Neural crest cell (in vitro differentiated cells): Measurements from ENCODE around the gene RCAN3. TPM values are rescaled to one million over a fixed set of nuclear protein-coding genes. Genes with fewer than 3 reads are reported as not detected.

ENCODE experiments used
- DNase-seq: peaks from one replicate; pipeline ENCODE4 v3.0.0; 2021; ENCODE audit warnings: low read depth, mixed read lengths, low spot score
- H3K27ac Mint-ChIP-seq: one replicate; pipeline ENCODE4 v1.8.0; 2021; ENCODE audit warnings: mild to moderate bottlenecking, mixed read lengths; ENCODE audit not compliant: unreplicated experiment
- H3K27me3 Mint-ChIP-seq: 2 replicates; pipeline ENCODE4 v1.8.0; 2021; ENCODE audit warnings: low read depth, mild to moderate bottlenecking, mixed read lengths
- H3K36me3 Mint-ChIP-seq: 2 replicates; pipeline ENCODE4 v1.8.0; 2021; ENCODE audit warnings: low read depth, mild to moderate bottlenecking, mixed read lengths
- H3K4me1 Mint-ChIP-seq: 2 replicates; pipeline ENCODE4 v1.8.0; 2021; ENCODE audit warnings: mixed read lengths
- H3K4me3 Mint-ChIP-seq: one replicate; pipeline ENCODE4 v1.8.0; 2021; ENCODE audit warnings: mild to moderate bottlenecking, mixed read lengths
- H3K9me3 Mint-ChIP-seq: 2 replicates; pipeline ENCODE4 v1.8.0; 2021; ENCODE audit warnings: mixed read lengths
- CTCF ChIP-seq: fragments of 200-600 bp; sonication (generic); conservative IDR thresholded peaks from 2 replicates; pipeline ENCODE4 v1.5.0; 2021; ENCODE audit warnings: antibody characterized with exemption, mild to moderate bottlenecking
- total RNA-seq: library from RNA; stranded (reverse); gene quantifications from 2 replicates; pipeline ENCODE4 v1.2.1, GENCODE V29; 2021

The RCAN3 gene
- total RNA-seq, 1 donor from 2014 or later: 2.2 TPM

DNA sequence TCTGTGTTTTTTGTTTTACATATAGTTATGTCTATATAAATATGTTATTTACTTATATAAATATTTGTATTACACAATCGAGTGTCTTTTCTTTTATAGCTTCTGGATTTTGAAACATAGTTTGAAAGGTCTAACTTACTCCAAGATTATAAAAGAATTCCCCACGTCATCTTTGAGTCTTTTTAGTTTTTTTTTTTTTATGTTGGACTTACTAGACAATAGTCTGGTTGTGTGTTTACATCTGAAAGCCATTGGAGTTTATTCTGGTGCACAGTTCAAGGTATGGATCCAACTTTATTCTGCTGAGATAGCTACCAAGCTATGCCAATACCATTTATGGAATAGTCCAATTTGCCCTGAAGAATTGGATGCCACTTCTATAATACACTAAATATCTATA, 26.1 kb upstream of the RCAN3 start:
- DNase-seq: no peak
- no peak for TF ChIP-seq CTCF
- Mint-ChIP-seq H3K4me3 (no peak overlapping the region), H3K27ac (no peak overlapping the region), H3K4me1 (peaks cover 8% of the 10 kb centered on the region), H3K9me3 (no peaks in the 10 kb centered on the region), H3K36me3 (no peaks in the 10 kb centered on the region), H3K27me3 (peaks cover 3% of the 10 kb centered on the region)

DNA sequence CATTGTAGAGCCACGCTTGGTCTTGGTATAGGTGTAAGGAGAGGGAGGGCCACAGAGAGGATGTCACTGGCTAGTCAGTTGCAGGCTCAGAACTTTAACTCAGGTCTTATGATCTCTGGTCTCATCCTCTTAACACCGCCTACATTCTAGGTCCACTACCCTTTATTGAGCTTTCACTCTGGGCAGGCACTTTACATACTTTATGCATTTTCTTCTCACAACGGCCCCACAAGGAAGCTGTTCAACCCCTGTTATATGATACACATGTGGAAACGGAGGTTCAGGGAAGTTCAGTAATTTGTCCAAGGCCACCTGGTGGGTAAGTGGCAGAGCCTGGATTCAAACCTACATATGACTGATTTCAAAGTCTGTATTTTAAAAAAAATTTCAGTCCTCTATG, 25.3 kb upstream of the RCAN3 start:
- no peak overlapping the region for H3K4me3 Mint-ChIP-seq
- no peak for DNase-seq
- peaks cover 10% of the 10 kb centered on the region for H3K4me1 Mint-ChIP-seq
- no peaks in the 10 kb centered on the region for H3K36me3 Mint-ChIP-seq
- H3K27me3 Mint-ChIP-seq: peaks cover 3% of the 10 kb centered on the region
- H3K9me3 Mint-ChIP-seq: no peaks in the 10 kb centered on the region
- no peak for TF ChIP-seq CTCF
- no peak overlapping the region for H3K27ac Mint-ChIP-seq

DNA sequence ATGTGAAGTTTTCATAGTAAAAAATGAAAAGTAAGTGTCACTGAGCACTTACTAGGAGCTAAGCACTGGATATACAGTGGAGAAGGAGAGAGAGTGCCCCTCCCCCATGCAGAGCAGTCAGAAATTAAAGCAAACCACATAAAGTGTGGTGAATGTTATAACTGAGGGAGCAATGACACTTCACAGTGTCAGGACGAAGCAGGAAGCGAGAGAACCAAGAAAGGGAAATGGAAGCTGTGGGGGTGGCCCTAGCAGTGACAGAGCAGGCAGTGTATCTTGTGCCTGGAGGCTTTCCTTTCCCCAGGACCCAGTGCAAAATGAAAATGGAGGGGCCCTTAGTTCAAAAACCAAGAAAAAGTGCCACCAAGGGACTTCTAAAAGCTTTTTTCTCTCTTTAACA, 21.5 kb upstream of the RCAN3 start:
- Mint-ChIP-seq H3K9me3 (no peaks in the 10 kb centered on the region), H3K4me3 (no peak overlapping the region), H3K4me1 (peaks cover 10% of the 10 kb centered on the region), H3K36me3 (no peaks in the 10 kb centered on the region), H3K27me3 (no peaks in the 10 kb centered on the region), H3K27ac (peak overlapping the region; percentile 69)
- TF ChIP-seq CTCF: no peak
- DNase-seq: no peak

- H3K27me3 Mint-ChIP-seq: no peaks in the 10 kb centered on the region
- H3K27ac Mint-ChIP-seq: no peak overlapping the region
- no peak overlapping the region for H3K4me3 Mint-ChIP-seq
- peaks cover 10% of the 10 kb centered on the region for H3K4me1 Mint-ChIP-seq
- TF ChIP-seq CTCF: no peak
- no peaks in the 10 kb centered on the region for H3K36me3 Mint-ChIP-seq
- no peak for DNase-seq
- H3K9me3 Mint-ChIP-seq: no peaks in the 10 kb centered on the region
These were observed 20.6 kb upstream of the RCAN3 start for GRCh38 chr1:24481843-24482610.

- H3K4me1 Mint-ChIP-seq: peaks cover 10% of the 10 kb centered on the region
- no peaks in the 10 kb centered on the region for H3K9me3 Mint-ChIP-seq
- DNase-seq: no peak
- no peaks in the 10 kb centered on the region for H3K36me3 Mint-ChIP-seq
- H3K27me3 Mint-ChIP-seq: no peaks in the 10 kb centered on the region
- no peak overlapping the region for H3K27ac Mint-ChIP-seq
- no peak for TF ChIP-seq CTCF
- no peak overlapping the region for H3K4me3 Mint-ChIP-seq
These were observed 19.2 kb upstream of the RCAN3 start for GRCh38 chr1:24483441-24483840.
